GM19328 (cell line): ENCODE results near the gene CHP2.
"Not testable (repeated sequence)": the region's sequence is repeated elsewhere in the genome, so short reads cannot be mapped to it uniquely, and the experiment has no call there.

Experiments
- ATAC-seq: cut with Tn5 transposase; IDR thresholded peaks from one replicate; pipeline ENCODE4 v1.9.1; 2021; ENCODE audit warnings: mild to moderate bottlenecking, moderate library complexity; ENCODE audit not compliant: unreplicated experiment

The CHP2 gene

DNA sequence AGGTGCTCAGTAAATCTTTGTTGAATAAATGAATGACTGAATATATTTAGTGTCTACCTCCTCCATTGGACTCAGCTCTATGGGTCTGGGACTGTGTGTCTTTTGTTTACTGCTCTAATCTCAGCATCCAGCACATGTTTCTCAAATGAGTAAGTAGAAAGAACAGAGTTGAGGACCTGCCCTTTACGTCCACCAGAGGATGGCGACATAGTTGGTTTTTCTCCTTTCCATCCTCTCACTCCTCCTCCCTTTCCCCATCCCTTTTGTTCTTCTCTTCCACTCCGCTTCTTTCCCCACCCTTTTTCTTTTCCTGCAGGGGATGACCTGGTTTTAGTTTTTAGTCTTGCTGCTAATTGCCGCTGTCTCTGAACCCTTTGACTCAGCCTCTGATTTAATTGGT is 12.1 kb upstream of the CHP2 start:
- no peak for ATAC-seq

GRCh38 chr16:23745263-23745662 is 9.6 kb upstream of the CHP2 start:
- no peak for ATAC-seq

DNA sequence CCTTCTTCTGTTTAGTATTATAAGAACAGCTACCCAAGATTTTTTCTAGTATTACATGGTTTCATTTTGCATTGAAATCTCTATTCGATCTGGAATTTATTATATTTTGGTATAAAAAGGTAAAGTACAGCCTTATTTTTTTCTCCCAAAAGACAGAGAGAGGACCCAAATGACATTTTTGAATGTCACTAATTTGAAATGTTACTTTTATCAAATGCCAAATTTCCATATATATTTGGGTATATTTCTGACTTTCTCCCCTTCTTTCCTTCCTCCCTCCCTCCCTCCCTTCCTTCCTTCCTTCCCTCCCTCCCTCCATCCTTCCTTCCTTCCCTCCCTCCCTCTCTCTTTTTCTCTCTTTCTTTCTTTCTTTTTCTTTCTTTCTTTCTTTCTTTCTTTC is 6.2 kb upstream of the CHP2 start:
- no peak for ATAC-seq

DNA sequence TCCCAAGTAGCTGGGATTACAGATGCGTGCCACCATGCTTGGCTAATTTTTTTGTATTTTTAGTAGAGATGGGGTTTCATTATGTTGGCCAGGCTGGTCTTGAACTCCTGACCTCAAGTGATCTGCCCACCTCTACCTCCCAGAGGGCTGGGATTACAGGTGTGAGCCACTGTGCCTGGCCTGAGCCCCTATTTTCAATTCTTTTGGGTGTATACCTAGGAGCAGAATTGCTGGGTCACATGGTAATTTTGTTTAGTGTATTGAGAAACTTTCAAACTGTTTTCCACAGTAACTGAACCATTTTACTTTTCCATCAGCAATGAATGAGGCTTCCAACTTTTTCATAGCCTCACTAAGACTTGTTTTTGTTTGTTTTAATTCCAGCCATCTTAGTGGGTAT is 3.8 kb upstream of the CHP2 start:
- not testable (repeated sequence) for ATAC-seq

GRCh38 chr16:23753908-23754593 is 775 bp upstream of the CHP2 start:
- no peak for ATAC-seq

GRCh38 chr16:23755484-23755809 is 621 bp downstream of the CHP2 start:
- ATAC-seq: no peak

DNA sequence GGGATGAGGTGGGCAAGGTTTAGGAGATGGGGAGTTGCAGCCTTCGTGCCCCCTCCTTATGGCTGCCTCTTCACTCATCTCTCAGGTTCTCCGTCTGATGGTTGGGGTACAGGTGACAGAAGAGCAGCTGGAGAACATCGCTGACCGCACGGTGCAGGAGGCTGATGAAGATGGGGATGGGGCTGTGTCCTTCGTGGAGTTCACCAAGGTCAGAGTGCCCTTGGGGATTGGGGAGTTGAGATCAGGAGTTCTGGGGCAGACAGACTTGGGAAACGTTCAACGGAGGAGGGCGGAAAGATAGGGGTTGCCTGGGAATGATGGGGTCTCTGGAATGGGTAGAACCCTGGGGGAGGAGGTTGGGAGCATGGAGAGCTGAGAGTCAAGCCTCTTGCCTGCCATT is 2.3 kb downstream of the CHP2 start:
- no peak for ATAC-seq

DNA sequence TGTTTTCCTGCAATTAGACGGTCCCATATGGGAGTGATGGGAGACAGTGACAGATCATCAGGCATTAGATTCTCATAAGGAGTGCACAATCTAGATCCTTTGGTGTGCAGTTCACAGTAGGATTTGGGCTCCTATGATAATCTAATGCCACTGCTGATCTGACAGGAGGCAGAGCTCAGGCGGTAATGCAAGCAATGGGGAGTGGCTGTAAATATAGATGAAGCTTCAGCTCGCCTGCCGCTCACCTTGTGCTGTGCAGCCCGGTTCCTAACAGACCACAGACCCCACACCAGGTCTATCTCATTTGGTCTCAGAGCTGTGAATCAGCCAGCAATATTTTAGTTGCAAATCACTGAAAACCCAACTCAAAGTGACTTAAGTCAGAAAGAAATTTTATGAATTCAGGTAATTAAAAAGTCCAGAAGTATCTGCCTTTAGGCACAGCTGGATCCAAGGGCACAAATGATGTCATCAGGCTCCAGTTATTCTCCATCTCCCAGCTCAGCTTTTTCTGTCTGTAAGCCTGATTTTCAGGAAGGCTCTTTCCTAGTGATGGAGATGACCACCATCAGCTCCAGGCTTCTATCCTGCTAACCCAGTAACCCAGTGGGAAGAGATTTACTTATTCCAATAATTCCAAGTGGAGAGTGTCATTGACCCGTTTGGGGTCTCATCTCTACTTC is 3.3 kb downstream of the CHP2 start:
- no peak for ATAC-seq

DNA sequence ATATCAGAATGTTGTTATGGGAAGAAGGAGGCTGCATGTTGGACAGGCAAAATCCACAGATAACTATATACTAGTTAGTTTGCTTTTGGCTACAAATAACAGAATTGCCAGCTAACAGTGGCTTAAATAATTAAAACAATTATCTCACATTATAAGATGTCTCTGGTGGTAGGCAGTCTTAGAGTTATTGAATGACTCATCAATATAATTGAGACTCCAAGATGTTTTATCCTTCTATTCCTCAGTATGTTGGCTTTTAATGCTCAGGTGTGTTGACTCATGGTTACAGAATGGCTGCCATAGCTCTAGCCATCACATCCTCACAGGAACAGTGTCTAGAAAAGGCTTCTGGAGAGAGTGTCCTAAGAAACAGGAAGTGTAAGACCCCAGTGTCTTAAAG is 11.1 kb downstream of the CHP2 start:
- no peak for ATAC-seq

- ATAC-seq: no peak
Observed at GRCh38 chr16:23768581-23768980, 13.8 kb downstream of the CHP2 start.

GRCh38 chr16:23771027-23771426 is 16.2 kb downstream of the CHP2 start:
- no peak for ATAC-seq

GRCh38 chr16:23771642-23772041 is 16.8 kb downstream of the CHP2 start:
- ATAC-seq: no peak

- no peak for ATAC-seq
Observed at GRCh38 chr16:23773339-23773738, 18.5 kb downstream of the CHP2 start.

DNA sequence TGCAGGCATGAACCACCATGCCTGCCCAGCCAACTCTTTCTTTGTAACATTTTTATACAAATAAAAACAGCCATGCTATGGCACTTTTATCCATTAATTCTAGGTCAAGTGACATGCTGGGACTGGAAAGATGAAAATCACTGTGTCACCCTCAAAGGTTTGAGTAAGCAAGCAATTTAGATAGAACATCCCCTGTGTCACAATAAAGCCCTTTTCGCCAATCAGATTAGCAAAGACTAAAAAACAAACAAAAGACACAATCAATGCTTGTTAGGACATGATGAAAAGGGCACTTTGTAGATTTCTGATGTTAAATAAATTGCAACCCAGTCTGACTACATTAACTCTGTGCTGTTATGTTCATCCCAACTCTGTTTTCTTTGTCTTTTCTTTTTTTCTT is 26.4 kb downstream of the CHP2 start:
- no peak for ATAC-seq

- no peak for ATAC-seq
Observed at GRCh38 chr16:23784811-23785447, 30.1 kb downstream of the CHP2 start.

- ATAC-seq: no peak
Observed at GRCh38 chr16:23785842-23786241, 31.0 kb downstream of the CHP2 start.

GRCh38 chr16:23786964-23787561 is 32.2 kb downstream of the CHP2 start:
- ATAC-seq: no peak

DNA sequence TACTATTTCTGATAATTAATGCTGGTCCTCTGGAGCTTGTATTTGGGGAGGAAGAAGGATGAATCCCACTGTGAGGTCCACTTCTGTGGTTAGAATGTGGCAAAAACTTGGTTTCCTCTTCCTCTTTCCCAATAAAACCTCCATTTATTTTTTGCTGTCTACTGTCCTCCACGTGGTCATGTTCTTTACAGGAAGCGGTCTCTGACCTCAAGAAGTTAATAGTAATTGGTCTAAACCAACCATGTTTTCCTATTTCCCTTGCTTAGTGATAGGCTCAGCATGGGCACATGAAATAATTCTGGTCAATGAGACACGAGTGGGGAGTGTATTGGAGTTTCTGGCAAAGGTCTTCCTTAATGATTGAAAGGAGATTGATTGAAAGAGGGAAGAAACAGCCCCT is 33.9 kb downstream of the CHP2 start:
- no peak for ATAC-seq

- no peak for ATAC-seq
Observed at GRCh38 chr16:23795378-23795777, 40.6 kb downstream of the CHP2 start.

GRCh38 chr16:23796941-23797340 is 42.1 kb downstream of the CHP2 start:
- no peak for ATAC-seq

- ATAC-seq: no peak
Observed at GRCh38 chr16:23801378-23801777, 46.6 kb downstream of the CHP2 start.

- no peak for ATAC-seq
Observed at GRCh38 chr16:23802776-23803175, 48.0 kb downstream of the CHP2 start.
